ENCODE measurements around the gene CCDC39.
A peak's percentile ranks its signal among the peaks of the same experiment; 100 is the strongest.

CCDC39 gene

GRCh38 chr3:180631317-180631716 is 48.0 kb downstream of the CCDC39 start:
- no peaks in the 10 kb centered on the region for H3K27me3 ChIP-seq (ENCODE audit: low read depth, low read length)
- no peaks in the 10 kb centered on the region; the same call in 1 of the 2 replicates for H3K79me2 ChIP-seq (ENCODE audit: low read length)
- TF ChIP-seq CTCF (IDR thresholded peaks at IDR 0.05; ENCODE audit: low read depth, low read length) (peak; percentile 68), EZH2phosphoT487 (IDR thresholded peaks at IDR 0.05; ENCODE audit: low read depth) (no peak)
- no peaks in the 10 kb centered on the region for H3K9me3 ChIP-seq (ENCODE audit: insufficient read depth, low read length)
- peaks cover 36% of the 10 kb centered on the region for H3K4me1 ChIP-seq (ENCODE audit: low read length)
- no peak overlapping the region for H3K27ac ChIP-seq (ENCODE audit: low read length)
- H3K9ac ChIP-seq (ENCODE audit: low read length), result no peak overlapping the region
- no peaks in the 10 kb centered on the region for H4K20me1 ChIP-seq (ENCODE audit: insufficient read depth, low read length)
- H2AFZ ChIP-seq (ENCODE audit: low read depth, low read length), result no peak overlapping the region
- no peak overlapping the region for H3K4me3 ChIP-seq (ENCODE audit: low read length)
- H3K36me3 ChIP-seq (replicated peaks; ENCODE audit: low read depth, low read length), result peaks cover 4% of the 10 kb centered on the region
- peak overlapping the region; percentile 16; the same call in 1 of the 2 replicates for H3K4me2 ChIP-seq (ENCODE audit: low read length)

GRCh38 chr3:180630371-180630770 is 48.9 kb downstream of the CCDC39 start:
- H3K4me3 ChIP-seq (ENCODE audit: low read length), result no peak overlapping the region
- peaks cover 46% of the 10 kb centered on the region for H3K4me1 ChIP-seq (ENCODE audit: low read length)
- H3K9ac ChIP-seq (ENCODE audit: low read length), result no peak overlapping the region
- H3K4me2 ChIP-seq (ENCODE audit: low read length), result no peak overlapping the region
- H3K9me3 ChIP-seq (ENCODE audit: insufficient read depth, low read length), result no peaks in the 10 kb centered on the region
- H4K20me1 ChIP-seq (ENCODE audit: insufficient read depth, low read length), result no peaks in the 10 kb centered on the region
- no peak overlapping the region for H2AFZ ChIP-seq (ENCODE audit: low read depth, low read length)
- peaks cover 13% of the 10 kb centered on the region for H3K36me3 ChIP-seq (replicated peaks; ENCODE audit: low read depth, low read length)
- H3K27me3 ChIP-seq (ENCODE audit: low read depth, low read length), result no peaks in the 10 kb centered on the region
- H3K79me2 ChIP-seq (ENCODE audit: low read length), result peaks cover 7% of the 10 kb centered on the region
- TF ChIP-seq EZH2phosphoT487 (IDR thresholded peaks at IDR 0.05; ENCODE audit: low read depth) (no peak), CTCF (IDR thresholded peaks at IDR 0.05; ENCODE audit: low read depth, low read length) (no peak)
- no peak overlapping the region for H3K27ac ChIP-seq (ENCODE audit: low read length)

DNA sequence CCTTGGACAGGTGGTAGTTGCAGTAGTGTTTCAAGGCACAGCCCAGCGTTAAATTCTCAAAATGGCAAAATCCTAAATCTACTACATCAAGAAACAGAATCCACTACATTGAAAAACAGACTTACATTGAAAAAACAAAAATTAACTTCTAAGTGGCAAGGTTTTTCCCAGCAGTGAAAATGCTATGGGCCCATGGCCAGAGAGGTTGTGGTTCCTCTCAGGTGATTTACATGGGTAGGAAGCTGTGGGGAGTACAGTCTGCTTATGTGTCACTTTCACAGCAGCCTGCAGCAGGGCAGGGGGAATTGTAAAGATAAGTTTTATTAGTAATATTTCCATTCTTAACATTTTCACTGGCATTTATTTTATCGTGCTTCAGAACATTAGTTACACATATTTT is 52.4 kb downstream of the CCDC39 start:
- Histone ChIP-seq H3K4me3 (ENCODE audit: low read length) (peak overlapping the region; percentile 65), H3K4me2 (ENCODE audit: low read length) (peak overlapping the region; percentile 98)
- TF ChIP-seq CTCF (IDR thresholded peaks at IDR 0.05; ENCODE audit: low read depth, low read length) (no peak), EZH2phosphoT487 (IDR thresholded peaks at IDR 0.05; ENCODE audit: low read depth) (no peak)

DNA sequence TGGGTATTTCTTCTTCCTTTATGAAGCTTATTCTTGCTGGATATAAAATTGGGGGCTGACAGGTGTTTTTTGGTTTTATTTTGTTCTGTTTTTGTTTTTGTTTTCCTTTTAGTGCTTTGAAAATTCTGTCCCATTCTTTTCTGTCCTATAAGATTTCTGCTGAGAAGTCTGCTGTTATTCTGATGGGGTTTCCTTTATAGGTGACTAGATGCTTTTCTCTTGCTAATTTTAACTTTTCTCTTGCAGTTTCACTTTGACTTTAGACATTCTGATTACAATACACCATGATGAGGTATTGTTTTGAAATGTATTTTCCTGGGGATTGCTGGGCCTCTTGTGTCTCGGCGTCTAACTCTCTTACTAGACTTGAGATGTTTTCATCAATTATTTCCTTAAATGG is 54.6 kb downstream of the CCDC39 start:
- Histone ChIP-seq H3K4me3 (ENCODE audit: low read length) (no peak overlapping the region), H3K9ac (ENCODE audit: low read length) (no peak overlapping the region), H3K4me2 (ENCODE audit: low read length) (no peak overlapping the region), H3K4me1 (ENCODE audit: low read length) (peaks cover 50% of the 10 kb centered on the region), H3K79me2 (ENCODE audit: low read length) (peaks cover 8% of the 10 kb centered on the region), H3K36me3 (replicated peaks; ENCODE audit: low read depth, low read length) (peaks cover 60% of the 10 kb centered on the region), H3K9me3 (ENCODE audit: insufficient read depth, low read length) (peaks cover 5% of the 10 kb centered on the region; the same call in 1 of the 2 replicates), H4K20me1 (ENCODE audit: insufficient read depth, low read length) (no peaks in the 10 kb centered on the region), H3K27me3 (ENCODE audit: low read depth, low read length) (no peaks in the 10 kb centered on the region), H3K27ac (ENCODE audit: low read length) (peak overlapping the region; percentile 35), H2AFZ (ENCODE audit: low read depth, low read length) (no peak overlapping the region)
- TF ChIP-seq CTCF (IDR thresholded peaks at IDR 0.05; ENCODE audit: low read depth, low read length) (no peak), EZH2phosphoT487 (IDR thresholded peaks at IDR 0.05; ENCODE audit: low read depth) (no peak)

More for the DNA sequence above, 52.4 kb downstream of the CCDC39 start:
- Histone ChIP-seq H2AFZ (ENCODE audit: low read depth, low read length) (no peak overlapping the region), H3K27ac (ENCODE audit: low read length) (peak overlapping the region; percentile 98), H3K4me1 (ENCODE audit: low read length) (peaks cover 64% of the 10 kb centered on the region), H3K36me3 (replicated peaks; ENCODE audit: low read depth, low read length) (peaks cover 46% of the 10 kb centered on the region), H3K79me2 (ENCODE audit: low read length) (peaks cover 8% of the 10 kb centered on the region), H3K27me3 (ENCODE audit: low read depth, low read length) (no peaks in the 10 kb centered on the region), H3K9me3 (ENCODE audit: insufficient read depth, low read length) (peaks cover 5% of the 10 kb centered on the region; the same call in 1 of the 2 replicates), H3K9ac (ENCODE audit: low read length) (peak overlapping the region; percentile 66), H4K20me1 (ENCODE audit: insufficient read depth, low read length) (no peaks in the 10 kb centered on the region)
